H1 (cell line): ENCODE data around the gene IFNA17. TPM values are rescaled to one million over a fixed set of nuclear protein-coding genes. Genes with fewer than 3 reads are reported as not detected.

Source experiments
- CTCF ChIA-PET: fragments of 300-600 bp; sonication (Branson Sonifier 250); formaldehyde crosslinking; loops from one replicate; lab custom pipeline; 2021; ENCODE audit not compliant: partially characterized antibody; lab: Charles Lee
- POLR2A ChIA-PET: fragments of 300-600 bp; sonication (Branson Sonifier 250); formaldehyde crosslinking; loops from one replicate; lab custom pipeline; 2021; ENCODE audit warnings: inconsistent platforms; ENCODE audit not compliant: partially characterized antibody; lab: Charles Lee
- DNase-seq, 2 experiments: peaks; one replicate each; pipeline versions ENCODE4 v3.0.0 to v3.0.0-alpha.2; 2010 to 2022; ENCODE audit warnings: low spot score in 2 of 2, low read depth in 1 of 2, mixed read lengths in 1 of 2
- FAIRE-seq: peaks from 2 replicates; lab custom pipeline; 2011; peaks lifted over from hg19 to GRCh38; lab: Jason Lieb, UNC
- H2AFZ ChIP-seq: 2 replicates; pipeline ENCODE4 v1.8.1; 2012; ENCODE audit warnings: low read length, inconsistent platforms
- H2AK5ac ChIP-seq: 2 replicates; pipeline ENCODE4 v1.6.1; 2013; ENCODE audit warnings: low read depth, low read length
- H2BK120ac ChIP-seq: replicated peaks from 2 replicates; pipeline ENCODE3; 2013; ENCODE audit warnings: low read depth, low read length, inconsistent platforms
- H2BK12ac ChIP-seq: 2 replicates; pipeline ENCODE4 v1.6.1; 2013; ENCODE audit warnings: low read depth, low read length
- H2BK15ac ChIP-seq: 2 replicates; pipeline ENCODE4 v1.6.1; 2013; ENCODE audit warnings: low read length
- H2BK20ac ChIP-seq: 2 replicates; pipeline ENCODE4 v1.6.1; 2013; ENCODE audit warnings: low read length
- H2BK5ac ChIP-seq: 2 replicates; pipeline ENCODE4 v1.6.1; 2013; ENCODE audit warnings: low read depth, low read length
- H3K14ac ChIP-seq: 2 replicates; pipeline ENCODE4 v1.6.1; 2013; ENCODE audit warnings: inconsistent platforms; ENCODE audit not compliant: insufficient read length
- H3K18ac ChIP-seq: 2 replicates; pipeline ENCODE4 v1.6.1; 2013; ENCODE audit warnings: low read length; ENCODE audit errors: extremely low read depth
- H3K23ac ChIP-seq: 2 replicates; pipeline ENCODE4 v1.6.1; 2013; ENCODE audit warnings: inconsistent platforms; ENCODE audit not compliant: insufficient read length
- H3K23me2 ChIP-seq: 2 replicates; pipeline ENCODE4 v1.6.1; 2013; ENCODE audit warnings: low read depth, low read length
- H3K27ac ChIP-seq: 2 replicates; pipeline ENCODE4 v1.6.1; 2011; ENCODE audit warnings: low read depth, low read length, inconsistent platforms
- H3K27me3 ChIP-seq, 4 experiments: replicated peaks in 1 of 4; 1 replicate in 1 of 4; 2 replicates in 3 of 4; pipeline versions ENCODE4 v1.6.1 to v1.8.1; 2011 to 2013; ENCODE audit warnings: low read length in 3 of 4, mild to moderate bottlenecking in 3 of 4, inconsistent platforms in 2 of 4, mixed read lengths in 2 of 4, moderate library complexity in 1 of 4; ENCODE audit not compliant: control insufficient read depth in 3 of 4, insufficient read depth in 3 of 4; ENCODE audit errors: extremely low read depth in 1 of 4
- H3K36me3 ChIP-seq, 4 experiments: 2 replicates each; pipeline versions ENCODE4 v1.6.1 to v1.8.1; 2011 to 2013; ENCODE audit warnings: mild to moderate bottlenecking in 4 of 4, low read length in 3 of 4, moderate library complexity in 2 of 4, control low read depth in 1 of 4, inconsistent platforms in 1 of 4; ENCODE audit not compliant: insufficient read depth in 4 of 4, control insufficient read depth in 2 of 4
- H3K4ac ChIP-seq: replicated peaks from 2 replicates; pipeline ENCODE3; 2013; ENCODE audit warnings: low read length, low read depth, mixed read lengths, inconsistent platforms; ENCODE audit not compliant: insufficient read length
- H3K4me1 ChIP-seq, 4 experiments: replicated peaks in 1 of 4; 1 replicate in 1 of 4; 2 replicates in 3 of 4; pipeline versions ENCODE4 v1.6.1 to v1.8.1; 2011 to 2013; ENCODE audit warnings: low read length in 3 of 4, inconsistent platforms in 2 of 4, mixed read lengths in 1 of 4; ENCODE audit not compliant: insufficient read depth in 4 of 4, control insufficient read depth in 3 of 4
- H3K4me2 ChIP-seq, 2 experiments: 2 replicates each; pipeline versions ENCODE4 v1.6.1 to v1.8.1; 2011 to 2013; ENCODE audit warnings: low read depth in 2 of 2, low read length in 2 of 2, control low read depth in 1 of 2, inconsistent platforms in 1 of 2, mild to moderate bottlenecking in 1 of 2; ENCODE audit not compliant: insufficient read depth in 1 of 2
- H3K4me3 ChIP-seq, 4 experiments: fragments of 200-600, 300-600 bp in 1 of 4; sonication (generic), shearing (Covaris generic), sonication (Bioruptor Twin) in 1 of 4; 2 replicates each; pipeline versions ENCODE4 v1.5.1 to v1.8.1; 2011 to 2016; ENCODE audit warnings: low read length in 4 of 4, low read depth in 3 of 4, control low read depth in 2 of 4, inconsistent platforms in 2 of 4, mild to moderate bottlenecking in 2 of 4, mixed read lengths in 1 of 4, moderate library complexity in 1 of 4; ENCODE audit not compliant: insufficient read depth in 2 of 4; ENCODE audit errors: extremely low read depth in 1 of 4
- H3K56ac ChIP-seq: replicated peaks from 2 replicates; pipeline ENCODE3; 2013; ENCODE audit warnings: low read depth, mild to moderate bottlenecking, mixed read lengths, low read length, inconsistent platforms; ENCODE audit not compliant: insufficient read length
- H3K79me1 ChIP-seq: 2 replicates; pipeline ENCODE4 v1.6.1; 2013; ENCODE audit warnings: low read depth, low read length, control low read depth
- H3K79me2 ChIP-seq, 2 experiments: 2 replicates each; pipeline versions ENCODE4 v1.6.1 to v1.8.1; 2012 to 2013; ENCODE audit warnings: low read length in 2 of 2, mild to moderate bottlenecking in 2 of 2, inconsistent platforms in 1 of 2; ENCODE audit not compliant: insufficient read depth in 2 of 2, control insufficient read depth in 1 of 2
- H3K9ac ChIP-seq, 4 experiments: replicated peaks in 1 of 4; 1 replicate in 1 of 4; 2 replicates in 3 of 4; pipeline versions ENCODE4 v1.6.1 to v1.8.1; 2011 to 2013; ENCODE audit warnings: low read depth in 3 of 4, low read length in 3 of 4, control low read depth in 2 of 4, mild to moderate bottlenecking in 2 of 4, moderate library complexity in 2 of 4, inconsistent platforms in 1 of 4; ENCODE audit errors: extremely low read depth in 1 of 4
- H3K9me3 ChIP-seq, 2 experiments: 2 replicates each; pipeline versions ENCODE4 v1.6.1 to v1.8.1; 2012 to 2013; ENCODE audit warnings: mild to moderate bottlenecking in 2 of 2, moderate library complexity in 2 of 2, control low read depth in 1 of 2, inconsistent platforms in 1 of 2, low read depth in 1 of 2, low read length in 1 of 2, mixed read lengths in 1 of 2; ENCODE audit not compliant: insufficient read depth in 2 of 2
- H4K20me1 ChIP-seq, 2 experiments: replicated peaks in 1 of 2; 2 replicates each; pipeline versions ENCODE3 to v1.8.1; 2011 to 2013; ENCODE audit warnings: inconsistent platforms in 2 of 2, low read length in 2 of 2, mild to moderate bottlenecking in 1 of 2; ENCODE audit not compliant: insufficient read depth in 2 of 2, control insufficient read depth in 1 of 2
- H4K5ac ChIP-seq: 2 replicates; pipeline ENCODE4 v1.6.1; 2013; ENCODE audit warnings: low read length, low read depth, mixed read lengths, inconsistent platforms; ENCODE audit not compliant: insufficient read length
- H4K8ac ChIP-seq: 2 replicates; pipeline ENCODE4 v1.8.0; 2013; ENCODE audit warnings: mild to moderate bottlenecking, moderate library complexity, low read length, inconsistent platforms; ENCODE audit not compliant: insufficient read depth; ENCODE audit errors: extremely low read depth
- H4K91ac ChIP-seq: replicated peaks from 2 replicates; pipeline ENCODE3; 2013; ENCODE audit warnings: low read length, mixed read lengths, inconsistent platforms; ENCODE audit not compliant: insufficient read length
- BACH1 ChIP-seq: IDR thresholded peaks from 2 replicates; pipeline ENCODE4 v1.6.1; 2012; ENCODE audit warnings: low read length, improper control_type of control experiment
- BCL11A ChIP-seq, 2 experiments: IDR thresholded peaks; one replicate each; pipeline ENCODE4 v1.6.1; 2011; ENCODE audit warnings: low read depth in 2 of 2, low read length in 2 of 2, mild to moderate bottlenecking in 2 of 2
- CTBP2 ChIP-seq: IDR thresholded peaks from 2 replicates; pipeline ENCODE4 v1.7.0; 2011; ENCODE audit warnings: borderline replicate concordance, mild to moderate bottlenecking, moderate library complexity, mixed read lengths, low read length; ENCODE audit not compliant: insufficient read depth, insufficient read length
- E2F6 ChIP-seq: IDR thresholded peaks from 2 replicates; pipeline ENCODE4 v1.6.1; 2012; ENCODE audit warnings: inconsistent platforms
- PHF8 ChIP-seq: fragments of 200-600 bp; sonication (generic); conservative IDR thresholded peaks from 2 replicates; pipeline ENCODE4 v1.7.1; 2012; ENCODE audit warnings: low read depth, mild to moderate bottlenecking, inconsistent platforms, low read length, moderate library complexity
- POLR2AphosphoS5 ChIP-seq: IDR thresholded peaks from 2 replicates; pipeline ENCODE4 v1.6.1; 2011; ENCODE audit warnings: low read depth, low read length
- POU5F1 ChIP-seq: IDR thresholded peaks from 2 replicates; pipeline ENCODE4 v1.6.1; 2011; ENCODE audit warnings: low read depth, mild to moderate bottlenecking, low read length, moderate library complexity
- RAD21 ChIP-seq, 2 experiments: IDR thresholded peaks in 1 of 2; conservative IDR thresholded peaks in 1 of 2; 2 replicates each; pipeline ENCODE4 v1.6.1; 2011; ENCODE audit warnings: low read depth in 2 of 2, low read length in 2 of 2, improper control_type of control experiment in 1 of 2, inconsistent platforms in 1 of 2, mild to moderate bottlenecking in 1 of 2, moderate library complexity in 1 of 2
- RFX5 ChIP-seq: IDR thresholded peaks from 2 replicates; pipeline ENCODE4 v1.6.1; 2011; ENCODE audit warnings: low read depth, low read length, improper control_type of control experiment, borderline replicate concordance
- RXRA ChIP-seq: IDR thresholded peaks from 2 replicates; pipeline ENCODE4 v1.6.1; 2011; ENCODE audit warnings: low read depth, mild to moderate bottlenecking, low read length, moderate library complexity; ENCODE audit not compliant: insufficient read depth
- SP1 ChIP-seq: IDR thresholded peaks from 2 replicates; pipeline ENCODE4 v1.6.1; 2011; ENCODE audit warnings: low read depth, low read length
- SP4 ChIP-seq: IDR thresholded peaks from 2 replicates; pipeline ENCODE4 v1.6.1; 2012; ENCODE audit warnings: low read length, inconsistent platforms
- SRF ChIP-seq: IDR thresholded peaks from 2 replicates; pipeline ENCODE4 v1.6.1; 2011; ENCODE audit warnings: mild to moderate bottlenecking, low read depth, low read length, moderate library complexity
- TCF12 ChIP-seq: IDR thresholded peaks from 2 replicates; pipeline ENCODE4 v1.6.1; 2011; ENCODE audit warnings: low read depth, mild to moderate bottlenecking, low read length
- YY1 ChIP-seq: IDR thresholded peaks from 2 replicates; pipeline ENCODE4 v1.6.1; 2011; ENCODE audit warnings: low read depth, mild to moderate bottlenecking, low read length
- WGBS, 2 experiments: shearing (Covaris generic) in 1 of 2; methylation state at CpG; one replicate each; pipeline versions ENCODE4 v1.1.6 to v1.1.7; 2013 to 2015; ENCODE audit warnings: low lambda C conversion rate in 2 of 2, mixed read lengths in 2 of 2, inconsistent platforms in 1 of 2, low coverage in 1 of 2, missing lambda C conversion rate in 1 of 2; ENCODE audit not compliant: insufficient replicate concordance in 2 of 2, insufficient coverage in 1 of 2, insufficient read length in 1 of 2; ENCODE audit errors: extremely low coverage in 1 of 2, missing lambda C conversion rate in 1 of 2; 5-methylcytosine and 5-hydroxymethylcytosine counted together
- polyA plus RNA-seq, 7 experiments: library from polyadenylated mRNA; depleted of rRNA in 3 of 7; stranded (reverse) in 5 of 7; unstranded in 2 of 7; fragments of >200 nt in 5 of 7; fragments of 200-250 nt in 2 of 7; gene quantifications; 1 replicate in 5 of 7; 2 replicates in 1 of 7; 4 replicates in 1 of 7; pipeline versions ENCODE4 v1.2.1 to v1.2.3, GENCODE V29; 2011 to 2013; ENCODE audit warnings: missing spikeins in 2 of 7, mixed read lengths in 2 of 7
- total RNA-seq: library from RNA; stranded (reverse); fragmentation: NEBNext Ultra II Directional; extraction: Animal tissue kit (Norgen Biotek cat#: 25700); gene quantifications from 2 replicates; pipeline ENCODE4 v1.2.1, GENCODE V29; 2021

Gene IFNA17
- total and polyA plus RNA-seq, 2 of the 8 experiments (the other 6 are each of a cell fraction or from before 2014, with no cell fraction given), result not detected

GRCh38 chr9:21210311-21210710, 17.7 kb downstream of the IFNA17 start:
- Histone ChIP-seq H3K23me2 (no peaks in the 10 kb centered on the region), H3K27ac (no peak overlapping the region), H2BK12ac (no peak overlapping the region), H2AFZ (no peak overlapping the region), H3K4me1 (no peaks in the 10 kb centered on the region), H2BK15ac (no peak overlapping the region), H3K14ac (no peak overlapping the region), H3K79me2 (no peaks in the 10 kb centered on the region), H4K20me1 (no peaks in the 10 kb centered on the region), H3K9ac (no peak overlapping the region), H3K27me3 (no peaks in the 10 kb centered on the region), H3K56ac (no peak overlapping the region), H3K4ac (no peak overlapping the region), H3K18ac (no peak overlapping the region), H3K4me2 (no peak overlapping the region), H4K8ac (no peak overlapping the region), H3K79me1 (no peaks in the 10 kb centered on the region), H4K5ac (no peak overlapping the region), H2BK120ac (no peak overlapping the region), H2BK5ac (no peak overlapping the region), H3K4me3 (no peak overlapping the region), H3K23ac (no peak overlapping the region), H2BK20ac (no peak overlapping the region), H3K36me3 (no peaks in the 10 kb centered on the region), H4K91ac (no peak overlapping the region), H3K9me3 (no peaks in the 10 kb centered on the region), H2AK5ac (no peak overlapping the region)
- DNase-seq, result no peak
- WGBS, 2 experiments, result 97% methylated on average over 7 of the region's 7 CpGs; no CpG with 5 or more reads in 1 of the 2 experiments
- ChIA-PET CTCF (interaction anchor here (1.1 to 3.5 kb wide), 2 partner anchors 16 to 580 kb away, joined by 3 to 19 read pairs; no protein-coding TSS in a partner anchor), POLR2A (interaction anchor here (1.4 kb wide), 1 partner anchor 593 kb away, joined by 3 read pairs; no protein-coding TSS in a partner anchor)
- no peak for FAIRE-seq
- TF ChIP-seq SP1, result no peak
- TF ChIP-seq RXRA, result no peak
- no peak for TF ChIP-seq YY1
- TF ChIP-seq E2F6, result no peak
- TF ChIP-seq TCF12, result no peak
- TF ChIP-seq POU5F1, result no peak
- no peak for TF ChIP-seq POLR2AphosphoS5
- no peak for TF ChIP-seq BACH1
- TF ChIP-seq RAD21 (IDR thresholded peaks at IDR 0.05 in 1 of 2, conservative IDR thresholded peaks at IDR 0.05 in 1 of 2; ENCODE audit: low read depth in 2 of 2, low read length in 2 of 2), result no peak
- no peak for TF ChIP-seq SRF
- no peak for TF ChIP-seq BCL11A (IDR thresholded peaks at IDR 0.05; ENCODE audit: low read depth in 2 of 2, low read length in 2 of 2)
- TF ChIP-seq SP4, result no peak
- no peak for TF ChIP-seq PHF8
- no peak for TF ChIP-seq RFX5
- TF ChIP-seq CTBP2, result no peak
